Stimulated activated naive CD8-positive, alpha-beta T cell treated with anti-CD3 and anti-CD28 coated beads, Interleukin-15, Interleukin-2, amounts not matched to agents 100 ng/mL and 50 ng/mL, for 24 hours (primary cell): Measurements from ENCODE around the gene GAST.

ENCODE experiments used
- H3K27ac Mint-ChIP-seq: one replicate; pipeline ENCODE4 v1.8.0; 2021; ENCODE audit warnings: mild to moderate bottlenecking, mixed read lengths
- H3K27me3 Mint-ChIP-seq: one replicate; pipeline ENCODE4 v1.8.0; 2021; ENCODE audit warnings: mixed read lengths
- H3K36me3 Mint-ChIP-seq: one replicate; pipeline ENCODE4 v1.8.0; 2021; ENCODE audit warnings: low read depth, mixed read lengths
- H3K4me1 Mint-ChIP-seq: one replicate; pipeline ENCODE4 v1.8.0; 2021; ENCODE audit warnings: low read depth, mixed read lengths
- H3K4me3 Mint-ChIP-seq: one replicate; pipeline ENCODE4 v1.8.0; 2021; ENCODE audit warnings: mild to moderate bottlenecking, mixed read lengths
- H3K9me3 Mint-ChIP-seq: one replicate; pipeline ENCODE4 v1.8.0; 2021; ENCODE audit warnings: mixed read lengths

Gene GAST

GRCh38 chr17:41722231-41722630 is 10.1 kb downstream of the GAST start:
- Mint-ChIP-seq H3K9me3 (no peaks in the 10 kb centered on the region), H3K27me3 (peaks cover 4% of the 10 kb centered on the region), H3K27ac (no peak overlapping the region), H3K36me3 (no peaks in the 10 kb centered on the region), H3K4me1 (no peaks in the 10 kb centered on the region), H3K4me3 (no peak overlapping the region)

DNA sequence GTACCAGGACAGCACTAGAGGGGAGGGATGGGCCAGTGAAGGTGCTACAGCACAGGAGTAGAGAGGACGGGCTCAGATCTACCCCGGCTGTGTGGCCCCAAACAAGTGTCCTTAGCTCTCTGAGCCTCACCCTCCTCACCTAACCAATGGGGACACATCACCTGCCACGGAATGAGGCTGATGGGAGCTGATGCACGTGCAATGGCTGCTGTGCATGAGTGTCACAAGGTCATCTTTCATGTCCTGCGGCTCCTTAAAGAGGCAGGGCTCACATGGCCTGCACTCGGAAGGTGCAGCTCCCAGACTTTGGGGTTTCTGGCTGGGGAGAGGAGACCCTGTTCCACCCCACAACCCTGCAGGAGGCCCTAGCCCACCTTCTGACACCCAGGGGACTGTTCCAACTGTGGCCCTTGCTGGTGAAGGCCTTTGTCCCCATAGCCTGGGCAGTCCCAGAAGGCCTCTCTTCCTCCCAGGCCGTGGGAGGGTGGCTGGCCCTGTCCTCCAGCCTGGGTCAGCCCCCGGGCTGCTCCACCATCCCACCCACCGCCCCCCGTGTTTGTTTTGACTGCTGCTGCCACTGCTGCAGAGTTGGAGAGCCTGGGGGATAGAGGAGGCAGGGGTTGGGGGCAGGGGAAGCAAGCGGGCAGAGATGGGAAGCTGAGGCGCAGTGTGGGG is 11.8 kb downstream of the GAST start:
- Mint-ChIP-seq H3K27me3 (peaks cover 4% of the 10 kb centered on the region), H3K4me1 (no peaks in the 10 kb centered on the region), H3K9me3 (no peaks in the 10 kb centered on the region), H3K27ac (no peak overlapping the region), H3K4me3 (no peak overlapping the region), H3K36me3 (no peaks in the 10 kb centered on the region)

GRCh38 chr17:41724476-41725050 is 12.4 kb downstream of the GAST start:
- Mint-ChIP-seq H3K4me1 (no peaks in the 10 kb centered on the region), H3K9me3 (no peaks in the 10 kb centered on the region), H3K27me3 (peaks cover 4% of the 10 kb centered on the region), H3K36me3 (no peaks in the 10 kb centered on the region), H3K4me3 (no peak overlapping the region), H3K27ac (no peak overlapping the region)

DNA sequence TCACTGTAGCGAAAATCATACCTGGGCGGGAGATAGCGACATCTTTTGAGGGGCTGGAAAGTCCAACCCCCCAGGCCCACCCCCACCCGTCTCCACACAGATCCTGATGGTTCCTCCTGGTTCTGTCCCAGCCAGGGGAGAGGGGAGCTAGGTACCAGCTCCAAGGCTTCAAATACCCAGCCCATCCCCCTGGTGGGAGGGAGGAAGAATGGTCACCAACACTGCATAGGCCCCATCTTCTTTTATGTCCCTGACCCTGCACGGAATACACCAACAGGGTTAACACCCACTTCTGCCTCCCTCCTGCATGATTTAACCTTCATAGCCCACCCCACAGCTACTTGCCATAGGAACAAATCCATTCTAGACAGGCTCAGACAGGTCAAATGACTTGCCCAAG is 13.0 kb downstream of the GAST start:
- no peaks in the 10 kb centered on the region for H3K4me1 Mint-ChIP-seq
- no peaks in the 10 kb centered on the region for H3K36me3 Mint-ChIP-seq
- H3K4me3 Mint-ChIP-seq = no peak overlapping the region
- H3K9me3 Mint-ChIP-seq = no peaks in the 10 kb centered on the region
- H3K27ac Mint-ChIP-seq = no peak overlapping the region
- peaks cover 4% of the 10 kb centered on the region for H3K27me3 Mint-ChIP-seq

DNA sequence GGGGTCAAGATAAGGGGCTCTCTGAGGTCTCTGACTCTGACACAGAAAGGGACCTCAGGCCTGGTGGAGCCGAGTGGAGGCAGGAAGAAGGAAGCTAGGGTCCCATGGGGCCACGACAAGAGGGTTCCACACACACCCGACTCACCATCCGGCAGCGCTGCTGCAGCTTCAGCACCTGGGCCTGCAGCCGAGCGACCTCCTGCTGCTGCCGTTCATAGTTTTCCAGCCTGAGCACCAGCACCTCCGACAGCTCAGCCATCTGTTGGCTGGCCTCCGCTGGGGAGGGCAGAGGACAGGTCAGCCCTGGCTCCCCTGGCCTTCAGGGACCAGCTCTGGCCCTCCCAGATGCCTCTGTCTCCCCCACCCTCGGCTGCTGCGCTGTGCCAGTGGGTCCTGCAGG is 15.9 kb downstream of the GAST start:
- Mint-ChIP-seq H3K4me3 (no peak overlapping the region), H3K9me3 (no peaks in the 10 kb centered on the region), H3K4me1 (no peaks in the 10 kb centered on the region), H3K27me3 (peaks cover 24% of the 10 kb centered on the region), H3K36me3 (no peaks in the 10 kb centered on the region), H3K27ac (no peak overlapping the region)

DNA sequence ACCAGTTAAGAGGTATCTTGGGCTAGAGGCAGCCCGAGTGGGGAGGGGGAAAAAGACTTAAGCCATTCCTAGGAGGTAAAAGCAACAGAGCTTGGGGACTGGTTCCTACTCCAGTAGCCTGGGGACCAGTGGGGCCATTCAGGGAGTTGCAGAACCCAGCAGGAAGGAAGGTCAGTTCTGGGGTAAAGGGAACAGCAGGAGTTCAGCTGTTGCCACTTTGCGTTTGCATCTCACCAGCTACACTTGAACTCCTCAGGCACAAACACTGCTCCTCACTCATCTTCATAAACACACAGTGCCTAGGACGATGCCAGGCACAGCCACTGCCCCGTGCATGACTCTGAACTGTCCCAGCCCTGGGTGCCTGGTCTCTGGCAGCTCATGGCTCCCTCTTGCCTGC is 18.3 kb downstream of the GAST start:
- peaks cover 3% of the 10 kb centered on the region for H3K4me1 Mint-ChIP-seq
- no peaks in the 10 kb centered on the region for H3K36me3 Mint-ChIP-seq
- peaks cover 31% of the 10 kb centered on the region for H3K27me3 Mint-ChIP-seq
- H3K27ac Mint-ChIP-seq = no peak overlapping the region
- H3K4me3 Mint-ChIP-seq = no peak overlapping the region
- H3K9me3 Mint-ChIP-seq = no peaks in the 10 kb centered on the region

GRCh38 chr17:41731836-41732235 is 19.7 kb downstream of the GAST start:
- Mint-ChIP-seq H3K9me3 (no peaks in the 10 kb centered on the region), H3K36me3 (no peaks in the 10 kb centered on the region), H3K4me3 (no peak overlapping the region), H3K27me3 (peaks cover 44% of the 10 kb centered on the region), H3K4me1 (peaks cover 3% of the 10 kb centered on the region), H3K27ac (no peak overlapping the region)

GRCh38 chr17:41733348-41734138 is 21.4 kb downstream of the GAST start:
- Mint-ChIP-seq H3K27me3 (peaks cover 55% of the 10 kb centered on the region), H3K4me1 (peaks cover 3% of the 10 kb centered on the region), H3K9me3 (no peaks in the 10 kb centered on the region), H3K4me3 (no peak overlapping the region), H3K36me3 (no peaks in the 10 kb centered on the region), H3K27ac (no peak overlapping the region)

- Mint-ChIP-seq H3K9me3 (no peaks in the 10 kb centered on the region), H3K4me3 (no peak within 1 kb of the TSS), H3K4me1 (peaks cover 3% of the 10 kb centered on the region), H3K27ac (no peak within 1 kb of the TSS), H3K27me3 (peaks cover 55% of the 10 kb centered on the region), H3K36me3 (no peaks in the 10 kb centered on the region)
These were observed 22.2 kb downstream of the GAST start, which contains the start of gene HAP1 for GRCh38 chr17:41734139-41734948. Gene HAP1, minus strand, starts transcription at chr17:41734643. Its CDS starts 9 bp downstream, at chr17:41734634.

- H3K27ac Mint-ChIP-seq = no peak overlapping the region
- no peak overlapping the region for H3K4me3 Mint-ChIP-seq
- peaks cover 55% of the 10 kb centered on the region for H3K27me3 Mint-ChIP-seq
- H3K9me3 Mint-ChIP-seq = no peaks in the 10 kb centered on the region
- H3K4me1 Mint-ChIP-seq = peaks cover 3% of the 10 kb centered on the region
- no peaks in the 10 kb centered on the region for H3K36me3 Mint-ChIP-seq
These were observed 22.8 kb downstream of the GAST start for GRCh38 chr17:41734949-41735313.

GRCh38 chr17:41735744-41736143 is 23.6 kb downstream of the GAST start:
- Mint-ChIP-seq H3K27ac (no peak overlapping the region), H3K36me3 (no peaks in the 10 kb centered on the region), H3K9me3 (no peaks in the 10 kb centered on the region), H3K27me3 (peaks cover 55% of the 10 kb centered on the region), H3K4me1 (peaks cover 3% of the 10 kb centered on the region), H3K4me3 (no peak overlapping the region)

- H3K27me3 Mint-ChIP-seq = peaks cover 42% of the 10 kb centered on the region
- H3K36me3 Mint-ChIP-seq = no peaks in the 10 kb centered on the region
- H3K4me3 Mint-ChIP-seq = no peak overlapping the region
These were observed 25.0 kb downstream of the GAST start for GRCh38 chr17:41736983-41737679.

DNA sequence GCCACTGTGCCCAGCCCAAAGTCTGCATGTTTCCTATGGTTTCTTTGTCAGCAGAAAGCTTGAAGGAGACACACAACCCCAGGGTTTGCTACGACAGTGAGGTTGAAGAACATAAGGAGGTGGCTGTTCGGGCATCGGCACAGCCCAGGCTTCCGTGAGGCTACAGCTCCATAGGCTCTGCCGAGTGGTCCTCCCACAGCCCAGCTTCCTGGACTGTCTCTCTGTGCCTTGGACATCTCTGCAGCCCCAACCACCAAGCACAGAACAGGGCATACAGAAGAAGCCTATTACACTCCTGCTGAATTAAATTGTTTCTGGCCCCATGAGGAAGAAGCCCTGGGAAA is 25.5 kb downstream of the GAST start:
- Mint-ChIP-seq H3K27ac (no peak overlapping the region), H3K36me3 (no peaks in the 10 kb centered on the region), H3K9me3 (no peaks in the 10 kb centered on the region), H3K27me3 (peaks cover 37% of the 10 kb centered on the region), H3K4me3 (no peak overlapping the region), H3K4me1 (peaks cover 3% of the 10 kb centered on the region)

More at GRCh38 chr17:41736983-41737679, 25.0 kb downstream of the GAST start:
- Mint-ChIP-seq H3K27ac (no peak overlapping the region), H3K4me1 (peaks cover 3% of the 10 kb centered on the region), H3K9me3 (no peaks in the 10 kb centered on the region)

GRCh38 chr17:41738077-41738800 is 26.1 kb downstream of the GAST start:
- H3K9me3 Mint-ChIP-seq = no peaks in the 10 kb centered on the region
- no peak overlapping the region for H3K4me3 Mint-ChIP-seq
- no peak overlapping the region for H3K27ac Mint-ChIP-seq
- peaks cover 3% of the 10 kb centered on the region for H3K4me1 Mint-ChIP-seq
- H3K36me3 Mint-ChIP-seq = no peaks in the 10 kb centered on the region
- peaks cover 35% of the 10 kb centered on the region for H3K27me3 Mint-ChIP-seq
